HG02623 (cell line): Measurements from ENCODE around the gene CPA5.
"Not testable (repeated sequence)": the region's sequence is repeated elsewhere in the genome, so short reads cannot be mapped to it uniquely, and the experiment has no call there.

Source experiments
- ATAC-seq: cut with Tn5 transposase; IDR thresholded peaks from one replicate; pipeline ENCODE4 v1.9.1; 2021; ENCODE audit warnings: moderate library complexity; ENCODE audit not compliant: unreplicated experiment

The CPA5 gene, protein sequence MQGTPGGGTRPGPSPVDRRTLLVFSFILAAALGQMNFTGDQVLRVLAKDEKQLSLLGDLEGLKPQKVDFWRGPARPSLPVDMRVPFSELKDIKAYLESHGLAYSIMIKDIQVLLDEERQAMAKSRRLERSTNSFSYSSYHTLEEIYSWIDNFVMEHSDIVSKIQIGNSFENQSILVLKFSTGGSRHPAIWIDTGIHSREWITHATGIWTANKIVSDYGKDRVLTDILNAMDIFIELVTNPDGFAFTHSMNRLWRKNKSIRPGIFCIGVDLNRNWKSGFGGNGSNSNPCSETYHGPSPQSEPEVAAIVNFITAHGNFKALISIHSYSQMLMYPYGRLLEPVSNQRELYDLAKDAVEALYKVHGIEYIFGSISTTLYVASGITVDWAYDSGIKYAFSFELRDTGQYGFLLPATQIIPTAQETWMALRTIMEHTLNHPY

DNA sequence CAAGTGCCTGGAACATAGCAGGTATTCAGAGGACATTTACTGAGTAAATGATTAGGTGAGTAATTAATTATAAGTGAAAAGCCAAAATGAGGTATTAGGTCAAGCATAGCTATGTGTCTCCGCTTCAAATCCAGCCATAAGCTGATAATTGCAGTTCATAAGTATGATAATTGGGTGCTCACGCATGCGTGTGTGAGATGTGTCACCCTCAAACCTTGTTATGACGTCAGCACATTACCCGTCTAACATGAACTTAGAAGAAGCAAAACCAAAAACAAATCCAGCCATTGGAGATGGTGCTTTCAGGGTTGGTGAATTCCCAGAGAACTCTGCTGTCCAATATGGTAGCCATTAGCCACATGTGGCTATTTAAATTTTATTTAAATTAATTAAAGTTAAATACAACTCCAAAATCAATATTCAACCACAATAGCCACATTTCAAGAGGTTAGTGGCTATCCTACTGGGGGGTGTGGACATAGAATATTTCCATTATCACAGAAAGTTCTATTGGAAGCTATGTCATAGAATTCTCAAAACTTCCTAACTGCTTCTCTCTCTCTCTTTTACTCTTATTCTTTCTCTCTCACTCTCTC is at the start of gene CPA5:
TSS of gene CPA5 (plus strand) at position 546 of the 596 bp plus-strand sequence. CDS start 1,670 bp downstream, outside the sequence.
- ATAC-seq = no peak

DNA sequence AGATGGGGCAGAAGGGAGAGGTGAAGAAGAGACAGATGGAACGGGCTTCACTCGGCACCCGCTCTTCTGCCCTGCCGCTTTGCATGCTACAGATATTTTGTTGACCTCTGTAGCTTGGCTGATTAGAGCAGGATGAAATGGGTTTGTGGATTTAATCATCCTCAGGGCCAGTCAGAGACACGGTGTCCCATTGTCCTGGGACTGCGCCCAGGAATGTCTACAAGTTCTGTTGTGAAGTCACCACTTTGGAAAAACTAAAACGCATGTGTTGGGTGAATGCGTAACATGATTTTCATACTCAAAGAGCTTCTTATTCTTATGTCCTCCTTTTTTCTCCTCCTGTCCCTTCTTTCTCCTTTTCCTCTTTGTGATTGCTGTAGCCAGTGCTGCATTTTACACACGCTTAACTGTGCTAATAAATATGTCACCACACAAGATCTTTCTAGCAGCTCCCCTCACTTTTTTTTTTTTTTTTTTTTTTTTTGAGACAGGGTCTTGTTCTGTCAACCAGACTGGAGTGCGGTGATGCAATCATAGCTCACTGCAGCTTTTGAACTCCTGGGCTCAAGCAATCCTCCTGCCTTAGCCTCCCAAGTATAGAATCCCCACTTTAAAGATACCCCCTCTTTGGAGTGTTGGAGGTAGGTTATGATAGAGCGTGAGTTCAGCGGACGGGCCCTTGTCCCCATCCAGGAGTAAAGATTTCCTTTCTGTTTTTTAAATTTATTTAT is 48.2 kb upstream of the CPA5 start:
- ATAC-seq = no peak

DNA sequence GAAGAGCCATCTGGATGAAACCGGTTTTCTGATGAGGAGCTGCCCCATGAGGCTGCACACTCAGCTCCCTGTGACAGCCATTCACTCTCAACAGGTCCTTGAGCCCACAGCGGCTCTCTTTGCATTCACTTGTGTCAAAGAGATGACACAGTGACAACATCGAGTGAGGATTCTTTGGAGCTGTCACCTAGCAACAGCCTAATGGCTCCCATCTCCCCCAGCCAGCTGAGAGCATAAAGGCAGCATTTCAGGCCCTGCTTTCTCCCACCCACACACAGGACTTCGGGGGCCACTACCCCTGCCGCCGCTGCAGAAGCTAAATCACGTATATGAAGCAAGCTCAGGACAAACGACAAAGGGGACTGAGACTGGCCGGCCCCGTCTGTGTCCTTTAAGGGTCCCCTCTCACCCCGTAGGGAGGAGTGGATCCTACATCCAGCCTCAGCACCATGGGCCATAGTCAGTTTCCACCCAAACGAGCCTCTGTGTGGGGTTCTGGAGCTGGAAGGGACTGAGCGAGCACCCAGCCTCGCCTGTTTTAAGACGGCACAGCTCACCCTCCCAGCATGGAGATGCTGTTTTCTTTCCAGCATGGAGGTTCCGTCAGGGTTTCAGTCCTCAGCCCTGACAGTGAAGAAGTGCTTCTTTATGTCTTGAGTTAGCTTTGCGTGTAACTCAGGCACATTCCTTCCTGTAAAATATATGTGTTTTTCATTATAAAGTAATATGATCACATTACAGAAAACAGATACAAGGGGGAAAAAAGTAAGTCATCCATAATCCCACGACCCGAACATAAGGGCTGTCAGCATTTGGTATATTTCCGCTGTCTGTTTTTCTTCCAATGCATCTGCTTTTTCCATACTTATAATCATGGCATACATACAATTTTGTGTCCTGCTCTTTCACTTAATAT is 46.7 kb upstream of the CPA5 start:
- ATAC-seq = no peak

DNA sequence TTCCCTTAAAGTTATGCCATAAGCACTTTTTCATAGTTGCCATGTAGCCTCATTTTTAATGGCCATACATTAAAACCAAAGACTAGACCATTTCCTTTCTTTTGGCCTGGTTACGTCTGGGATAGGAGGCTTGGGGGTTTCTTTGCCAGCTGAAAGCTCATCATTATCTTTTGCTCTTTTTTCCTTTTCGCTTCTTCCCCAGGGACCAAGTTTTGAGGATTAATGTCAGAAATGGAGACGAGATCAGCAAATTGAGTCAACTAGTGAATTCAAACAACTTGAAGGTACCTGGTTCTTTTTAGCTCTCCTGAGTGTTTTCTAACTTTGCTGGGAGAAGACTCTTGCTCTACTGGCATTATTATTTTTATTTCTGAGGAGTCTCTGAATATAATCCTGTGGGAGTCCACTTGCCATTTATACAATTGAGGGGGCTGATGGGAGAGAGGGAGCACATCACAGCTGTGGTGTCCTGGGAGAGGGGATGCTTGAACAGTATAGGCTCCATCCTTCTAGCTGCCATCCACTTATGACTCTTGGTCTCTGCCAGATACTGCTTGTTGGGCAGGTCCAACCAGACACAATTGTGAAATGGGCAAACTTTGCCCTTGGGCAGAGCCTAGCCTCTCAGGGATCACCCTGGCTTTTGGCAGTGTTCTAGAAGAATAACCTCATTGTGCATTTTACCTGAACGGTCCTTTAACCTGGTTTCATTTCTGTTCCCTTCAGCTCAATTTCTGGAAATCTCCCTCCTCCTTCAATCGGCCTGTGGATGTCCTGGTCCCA is 45.9 kb upstream of the CPA5 start:
- ATAC-seq = no peak

DNA sequence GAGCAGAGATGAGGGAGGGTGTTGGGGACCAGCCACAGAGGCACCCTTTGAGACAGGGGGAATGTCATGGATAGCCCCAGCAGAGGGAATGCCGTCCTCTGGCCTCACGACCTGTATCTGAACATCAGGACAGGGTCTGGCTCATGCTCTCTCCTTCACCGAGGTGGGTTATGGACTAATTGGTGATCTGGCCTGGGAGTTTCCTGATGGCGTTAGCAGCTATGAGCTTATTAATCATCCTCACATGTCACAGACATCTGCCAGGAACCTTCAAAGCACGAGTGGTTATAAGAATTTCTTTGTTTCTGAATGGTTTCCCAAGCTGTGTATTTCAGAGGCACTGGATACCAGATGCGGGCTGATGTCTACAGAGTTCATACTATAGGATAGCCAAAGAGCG is 44.8 kb upstream of the CPA5 start:
- no peak for ATAC-seq

DNA sequence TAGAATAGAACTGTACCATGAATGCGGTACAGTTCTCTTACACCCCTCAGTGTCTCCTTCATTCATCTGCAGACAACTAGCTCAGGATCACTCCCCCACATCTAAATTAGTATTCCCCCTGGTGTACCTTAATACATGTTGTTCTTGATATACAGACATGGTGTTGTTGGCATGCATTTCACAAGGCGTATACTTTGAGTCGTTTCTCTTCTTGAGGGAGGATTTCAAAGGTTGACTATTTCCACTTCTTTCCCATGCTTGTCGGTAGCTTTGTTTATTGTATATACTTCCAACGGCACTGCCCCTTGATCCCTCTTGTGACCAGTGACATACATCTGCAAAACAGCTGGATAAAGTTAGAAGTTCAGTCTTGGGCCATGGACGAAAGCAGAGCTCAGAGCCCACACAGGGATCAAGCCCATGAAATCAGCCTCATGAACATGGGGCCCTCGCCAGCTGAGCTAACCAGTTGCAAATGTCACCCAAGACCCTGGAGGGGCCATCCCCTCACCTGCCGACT is 43.1 kb upstream of the CPA5 start:
- ATAC-seq = no peak

DNA sequence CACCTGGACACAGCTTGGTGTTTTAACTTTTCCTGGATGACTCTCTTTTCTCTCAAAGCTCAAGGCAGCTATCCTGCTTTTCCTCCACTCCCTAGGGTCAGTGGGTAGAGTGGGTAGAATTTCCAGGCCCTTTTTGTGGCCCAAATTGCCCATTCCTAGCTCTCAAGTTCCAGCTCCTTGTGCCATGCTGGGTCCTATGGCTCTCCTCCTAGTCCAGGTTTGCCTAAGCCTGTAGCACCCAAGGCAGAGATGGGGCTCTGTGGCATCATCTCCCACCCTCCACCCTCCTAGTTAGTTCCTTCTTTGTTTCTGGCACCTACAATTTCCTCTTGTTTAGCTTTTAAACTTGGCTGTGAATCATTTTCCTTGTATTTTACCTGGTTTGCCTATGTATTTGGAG is 42.0 kb upstream of the CPA5 start:
- no peak for ATAC-seq

DNA sequence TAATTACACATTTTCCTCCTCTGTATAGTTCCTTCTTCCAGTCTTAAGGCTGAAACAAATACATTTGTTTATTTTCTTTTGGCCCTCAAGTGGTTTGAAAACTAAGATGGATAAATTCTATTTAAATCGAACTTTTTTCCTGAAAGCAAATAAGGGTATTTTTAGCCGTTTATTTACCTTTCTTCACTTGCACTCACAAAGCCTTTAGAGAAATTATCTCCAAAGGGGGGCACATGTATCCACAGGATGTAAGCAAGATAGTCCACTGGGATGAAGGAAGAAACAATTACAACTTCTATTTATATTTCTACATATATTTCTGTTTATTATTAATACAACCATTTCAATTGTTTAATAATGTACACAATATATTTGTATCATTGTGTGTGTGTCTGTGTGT is 41.5 kb upstream of the CPA5 start:
- no peak for ATAC-seq

DNA sequence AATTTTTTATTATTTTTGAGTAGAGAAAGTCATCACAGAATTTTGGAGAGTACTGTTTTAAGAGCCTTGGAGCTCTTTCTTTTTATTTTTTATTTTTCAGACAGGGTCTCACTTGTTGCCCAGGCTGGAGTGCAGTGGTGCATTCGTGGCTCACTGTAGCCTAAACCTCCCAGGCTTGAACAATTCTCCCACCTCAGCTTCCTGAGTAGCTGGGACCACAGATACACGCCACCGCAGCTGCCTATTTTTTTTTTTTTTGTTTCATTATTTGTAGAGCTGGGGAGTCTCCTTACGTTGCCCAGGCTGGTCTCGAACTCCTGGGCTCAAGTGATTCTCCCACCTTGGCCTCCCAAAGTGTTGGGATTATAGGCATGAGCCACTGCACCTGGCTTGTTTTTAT is 41.1 kb upstream of the CPA5 start:
- no peak for ATAC-seq

DNA sequence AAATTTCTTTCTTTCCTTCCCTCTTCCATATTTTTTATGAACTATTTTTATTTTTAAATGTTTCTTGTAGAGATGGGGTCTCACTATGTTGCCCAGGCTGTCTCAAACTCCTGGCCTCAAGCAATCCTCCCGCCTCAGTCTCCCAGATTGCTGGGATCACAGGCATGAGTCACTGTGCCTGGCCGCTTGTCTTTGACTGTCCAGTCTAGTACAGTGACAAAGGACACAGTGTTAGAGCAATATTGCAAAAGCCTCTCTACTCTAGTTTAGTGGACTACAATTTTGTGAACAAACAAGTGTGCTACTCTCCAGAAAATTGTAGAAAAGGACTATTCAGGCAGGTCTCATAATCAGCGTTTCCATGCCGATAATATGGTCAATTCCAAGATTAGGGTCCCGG is 40.6 kb upstream of the CPA5 start:
- no peak for ATAC-seq

DNA sequence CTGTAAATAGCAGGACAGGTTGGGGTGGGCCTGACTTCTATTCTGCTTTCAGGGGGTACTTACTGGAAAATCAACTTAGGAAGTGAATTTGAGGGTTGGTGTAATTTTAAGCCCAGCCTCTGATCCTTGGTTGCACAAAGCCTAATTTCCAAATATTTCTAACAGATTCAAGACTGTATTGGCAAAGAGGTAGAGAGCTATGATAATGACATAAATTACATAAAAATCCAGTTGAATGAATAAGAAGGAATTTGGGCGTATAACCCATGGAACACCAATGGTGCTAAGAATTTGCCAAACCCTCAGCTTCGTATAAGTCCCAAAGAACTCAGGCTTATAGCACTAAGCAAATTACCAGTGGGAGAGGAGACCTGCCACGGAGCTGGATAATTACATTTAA is 39.7 kb upstream of the CPA5 start:
- no peak for ATAC-seq

DNA sequence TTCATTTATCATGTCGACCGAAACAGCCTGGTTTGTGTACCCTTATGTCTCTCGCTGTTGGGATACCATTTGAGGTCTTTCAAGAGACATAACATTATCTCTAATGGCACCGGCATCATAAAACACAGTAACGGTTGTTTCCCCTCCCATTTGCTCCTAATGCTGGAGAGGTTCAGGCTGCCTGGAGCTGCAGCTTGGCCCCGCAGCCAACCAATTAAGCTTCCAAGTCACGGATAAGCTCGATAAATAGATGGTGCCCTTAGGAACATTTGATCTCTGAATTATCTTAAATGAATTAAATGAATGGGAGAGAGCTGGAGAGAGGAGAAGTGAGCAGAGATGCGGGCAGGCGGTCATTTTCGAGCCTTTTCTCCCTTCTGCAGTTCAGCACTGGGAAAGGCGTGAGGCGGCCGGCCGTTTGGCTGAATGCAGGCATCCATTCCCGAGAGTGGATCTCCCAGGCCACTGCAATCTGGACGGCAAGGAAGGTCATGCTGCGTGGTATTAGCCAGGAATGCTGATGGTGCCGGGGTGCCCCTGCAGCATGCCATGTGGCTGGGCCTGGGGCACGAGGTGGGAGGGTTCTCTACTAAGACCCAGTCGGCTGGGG is 39.1 kb upstream of the CPA5 start:
- ATAC-seq = no peak

DNA sequence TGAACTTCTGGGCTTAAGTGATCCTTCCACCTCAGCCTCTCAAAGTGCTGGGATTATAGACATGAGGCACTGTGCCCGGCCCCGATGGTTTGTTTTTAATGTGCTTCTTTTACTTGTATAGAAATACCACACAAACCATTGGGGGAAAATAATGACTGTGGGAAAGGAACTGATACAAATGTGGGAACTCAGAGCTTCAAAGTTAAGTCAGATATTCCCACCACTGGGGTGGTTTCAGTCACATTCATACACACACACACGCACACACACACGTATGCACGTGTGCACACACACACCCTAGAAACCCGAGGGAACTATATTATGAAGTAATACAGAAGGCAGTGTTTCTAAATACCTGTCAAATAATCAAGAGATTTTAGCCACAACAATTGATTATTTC is 34.6 kb upstream of the CPA5 start:
- ATAC-seq = no peak

DNA sequence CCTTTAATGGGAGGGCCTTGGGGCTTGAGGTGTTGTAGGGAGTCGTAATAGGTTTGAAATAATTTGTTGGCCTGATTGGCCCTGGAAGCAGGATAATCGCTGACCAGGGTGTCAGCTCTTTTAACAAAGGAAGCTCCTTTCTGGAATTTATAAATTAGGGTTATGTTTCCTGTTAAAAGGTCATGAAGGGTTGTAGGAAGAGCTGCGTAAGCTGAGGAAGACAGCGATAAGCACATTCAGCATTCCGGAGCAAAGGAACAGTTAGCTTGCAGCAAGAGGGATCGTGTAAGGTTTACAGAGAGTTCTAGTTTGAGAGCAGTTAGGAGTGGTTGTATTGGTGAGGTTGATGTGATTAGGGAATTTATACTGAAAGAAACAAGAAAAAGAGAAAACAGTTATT is 30.3 kb upstream of the CPA5 start:
- no peak for ATAC-seq

DNA sequence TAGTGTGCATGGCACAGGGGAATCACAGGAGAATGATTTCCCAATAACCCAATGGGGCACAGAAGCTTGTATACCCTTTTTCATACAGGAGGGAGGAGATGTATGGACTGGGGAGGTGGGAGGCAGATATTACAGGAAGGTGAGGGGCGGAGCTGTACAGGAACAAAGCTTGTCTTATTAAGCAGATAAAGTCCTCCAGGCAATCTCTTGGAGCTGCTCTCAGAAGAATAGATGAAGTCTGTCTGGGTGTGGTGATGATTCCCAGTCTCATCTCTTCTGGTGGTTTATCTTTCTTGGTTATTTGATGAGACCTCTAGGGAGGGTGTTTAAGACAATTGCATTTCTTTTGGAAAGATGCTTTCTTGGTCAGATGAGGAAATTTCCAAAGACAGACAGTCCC is 25.1 kb upstream of the CPA5 start:
- no peak for ATAC-seq

DNA sequence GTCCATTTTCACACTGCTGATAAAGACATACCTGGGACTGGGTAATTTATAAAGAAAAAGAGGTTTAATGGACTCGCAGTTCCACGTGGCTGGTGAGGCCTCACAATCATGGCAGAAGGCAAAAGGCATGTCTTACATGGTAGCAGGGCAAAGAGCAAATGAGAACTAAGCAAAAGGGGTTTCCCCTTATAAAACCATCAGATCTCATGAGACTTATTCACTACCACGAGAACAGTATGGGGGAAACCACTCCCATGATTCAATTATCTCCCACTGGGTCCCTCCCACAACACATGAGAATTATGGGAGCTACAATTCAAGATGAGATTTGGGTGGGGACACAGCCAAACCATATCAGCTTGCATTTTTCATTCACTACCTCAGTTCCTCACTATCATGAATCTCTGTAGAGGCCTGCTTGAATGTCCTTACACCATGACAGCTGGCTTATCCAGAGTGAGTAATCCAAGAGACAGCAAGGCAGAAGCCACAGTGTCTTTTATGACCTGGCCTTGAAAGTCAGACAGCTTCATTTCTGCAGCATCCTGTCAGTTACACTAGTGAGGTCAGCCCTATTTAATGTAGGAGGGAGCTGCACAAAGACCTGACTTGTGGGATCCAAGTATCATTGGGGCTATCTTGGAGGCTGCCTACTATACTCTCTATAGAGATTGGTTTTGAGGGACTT is 22.9 kb upstream of the CPA5 start:
- not testable (repeated sequence) for ATAC-seq

DNA sequence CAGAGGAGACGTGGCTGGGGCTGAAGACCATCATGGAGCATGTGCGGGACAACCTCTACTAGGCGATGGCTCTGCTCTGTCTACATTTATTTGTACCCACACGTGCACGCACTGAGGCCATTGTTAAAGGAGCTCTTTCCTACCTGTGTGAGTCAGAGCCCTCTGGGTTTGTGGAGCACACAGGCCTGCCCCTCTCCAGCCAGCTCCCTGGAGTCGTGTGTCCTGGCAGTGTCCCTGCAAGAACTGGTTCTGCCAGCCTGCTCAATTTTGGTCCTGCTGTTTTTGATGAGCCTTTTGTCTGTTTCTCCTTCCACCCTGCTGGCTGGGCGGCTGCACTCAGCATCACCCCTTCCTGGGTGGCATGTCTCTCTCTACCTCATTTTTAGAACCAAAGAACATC is 22.0 kb upstream of the CPA5 start:
- no peak for ATAC-seq

DNA sequence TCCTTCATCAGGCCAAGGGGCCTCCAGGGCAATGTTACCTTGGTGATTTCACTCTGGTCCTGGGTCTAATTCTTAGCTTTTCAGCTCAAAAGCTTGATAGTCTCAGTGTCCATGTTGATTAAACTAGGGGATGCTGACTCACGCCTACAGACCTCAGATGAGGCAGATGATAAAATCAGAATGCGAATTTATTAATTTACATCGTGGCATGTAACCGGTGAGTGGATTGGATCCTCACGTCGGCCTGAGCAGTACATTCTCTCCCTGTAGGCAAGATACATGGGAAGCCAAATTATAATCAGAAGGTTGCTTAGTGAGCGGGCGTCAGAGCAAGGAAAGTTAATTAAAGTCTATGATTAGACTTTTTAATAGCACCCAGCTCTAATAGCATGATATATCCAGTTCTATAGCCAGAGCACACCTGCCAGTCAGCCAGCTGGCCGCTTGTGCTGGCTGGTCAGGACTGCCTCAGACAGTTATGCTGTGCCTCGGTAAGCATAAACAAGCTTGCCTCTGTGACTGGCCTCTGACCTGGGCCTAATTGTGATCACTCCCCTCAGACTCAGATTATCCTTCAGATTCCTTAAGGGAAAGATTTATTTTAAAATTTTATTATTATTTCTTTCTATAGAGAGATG is 20.2 kb upstream of the CPA5 start:
- ATAC-seq = no peak
